KMS-11 (cell line): ENCODE measurements around the gene WAC.

Experiments
- H2AFZ ChIP-seq: fragments of 200-600 bp; sonication (generic); 2 replicates; pipeline ENCODE4 v1.6.1; 2016; ENCODE audit warnings: antibody characterized with exemption, mixed run types, low read depth
- H3K27ac ChIP-seq: fragments of 200-600 bp; sonication (generic); 2 replicates; pipeline ENCODE4 v1.6.1; 2016; ENCODE audit warnings: mild to moderate bottlenecking, mixed run types
- H3K27me3 ChIP-seq: fragments of 200-600 bp; sonication (generic); 2 replicates; pipeline ENCODE4 v1.6.1; 2017; ENCODE audit warnings: mild to moderate bottlenecking, low read depth, mixed run types, moderate library complexity; ENCODE audit not compliant: insufficient read depth
- H3K36me3 ChIP-seq: fragments of 200-600 bp; sonication (generic); 2 replicates; pipeline ENCODE4 v1.6.1; 2017; ENCODE audit warnings: mild to moderate bottlenecking, mixed run types; ENCODE audit not compliant: insufficient read depth
- H3K4me1 ChIP-seq: fragments of 200-600 bp; sonication (generic); 2 replicates; pipeline ENCODE4 v1.6.1; 2016; ENCODE audit warnings: mild to moderate bottlenecking, low read depth, mixed run types; ENCODE audit not compliant: poor library complexity, severe bottlenecking
- H3K4me2 ChIP-seq: fragments of 200-600 bp; sonication (generic); 2 replicates; pipeline ENCODE4 v1.7.0; 2016; ENCODE audit warnings: mild to moderate bottlenecking, mixed run types
- H3K4me3 ChIP-seq: fragments of 200-600 bp; sonication (generic); IDR thresholded peaks from 2 replicates; pipeline ENCODE4 v1.6.1; 2017; ENCODE audit warnings: low read depth, low read length, mixed read lengths; ENCODE audit not compliant: insufficient read depth
- H3K79me2 ChIP-seq: fragments of 200-600 bp; sonication (generic); 2 replicates; pipeline ENCODE4 v1.6.1; 2016; ENCODE audit warnings: low read depth, mixed run types; ENCODE audit not compliant: insufficient read depth
- H3K9ac ChIP-seq: fragments of 200-600 bp; sonication (generic); 2 replicates; pipeline ENCODE4 v1.6.1; 2016; ENCODE audit warnings: mild to moderate bottlenecking, mixed run types
- H4K20me1 ChIP-seq: fragments of 200-600 bp; sonication (generic); 2 replicates; pipeline ENCODE4 v1.6.1; 2016; ENCODE audit warnings: mild to moderate bottlenecking, mixed run types; ENCODE audit not compliant: insufficient read depth
- TF ChIP-seq, protein P1 (sequence below): fragments of 200-600 bp; sonication (generic); conservative IDR thresholded peaks from 2 replicates; pipeline ENCODE4 v1.6.1; 2017; ENCODE audit warnings: low read depth, mild to moderate bottlenecking, antibody characterized with exemption, low read length, moderate library complexity, mixed read lengths

Gene WAC

DNA sequence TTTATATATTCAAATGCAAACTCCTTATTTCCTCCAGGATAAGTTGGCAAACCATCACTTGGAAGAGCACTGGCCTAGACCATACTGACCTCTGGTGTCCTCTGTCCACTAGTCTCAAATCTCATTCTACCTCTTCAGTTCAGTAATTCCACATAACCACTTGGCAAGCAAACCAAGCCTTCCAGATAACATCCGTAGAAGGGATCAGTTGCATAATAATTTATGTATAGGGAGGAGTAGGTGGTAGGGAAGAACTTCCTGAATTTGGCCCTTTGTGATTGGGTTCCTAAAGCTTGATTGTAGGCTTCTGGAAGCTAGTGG is 55.0 kb downstream of the WAC start:
- Histone ChIP-seq H3K27ac (no peak overlapping the region), H3K4me3 (no peak overlapping the region), H3K79me2 (peaks cover 98% of the 10 kb centered on the region), H3K36me3 (peaks cover 54% of the 10 kb centered on the region), H3K9ac (no peak overlapping the region), H3K27me3 (no peaks in the 10 kb centered on the region), H4K20me1 (peaks cover 49% of the 10 kb centered on the region), H3K4me1 (peaks cover 34% of the 10 kb centered on the region), H2AFZ (no peak overlapping the region), H3K4me2 (no peak overlapping the region)
- TF ChIP-seq, protein P1, sequence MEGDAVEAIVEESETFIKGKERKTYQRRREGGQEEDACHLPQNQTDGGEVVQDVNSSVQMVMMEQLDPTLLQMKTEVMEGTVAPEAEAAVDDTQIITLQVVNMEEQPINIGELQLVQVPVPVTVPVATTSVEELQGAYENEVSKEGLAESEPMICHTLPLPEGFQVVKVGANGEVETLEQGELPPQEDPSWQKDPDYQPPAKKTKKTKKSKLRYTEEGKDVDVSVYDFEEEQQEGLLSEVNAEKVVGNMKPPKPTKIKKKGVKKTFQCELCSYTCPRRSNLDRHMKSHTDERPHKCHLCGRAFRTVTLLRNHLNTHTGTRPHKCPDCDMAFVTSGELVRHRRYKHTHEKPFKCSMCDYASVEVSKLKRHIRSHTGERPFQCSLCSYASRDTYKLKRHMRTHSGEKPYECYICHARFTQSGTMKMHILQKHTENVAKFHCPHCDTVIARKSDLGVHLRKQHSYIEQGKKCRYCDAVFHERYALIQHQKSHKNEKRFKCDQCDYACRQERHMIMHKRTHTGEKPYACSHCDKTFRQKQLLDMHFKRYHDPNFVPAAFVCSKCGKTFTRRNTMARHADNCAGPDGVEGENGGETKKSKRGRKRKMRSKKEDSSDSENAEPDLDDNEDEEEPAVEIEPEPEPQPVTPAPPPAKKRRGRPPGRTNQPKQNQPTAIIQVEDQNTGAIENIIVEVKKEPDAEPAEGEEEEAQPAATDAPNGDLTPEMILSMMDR, result no peak

DNA sequence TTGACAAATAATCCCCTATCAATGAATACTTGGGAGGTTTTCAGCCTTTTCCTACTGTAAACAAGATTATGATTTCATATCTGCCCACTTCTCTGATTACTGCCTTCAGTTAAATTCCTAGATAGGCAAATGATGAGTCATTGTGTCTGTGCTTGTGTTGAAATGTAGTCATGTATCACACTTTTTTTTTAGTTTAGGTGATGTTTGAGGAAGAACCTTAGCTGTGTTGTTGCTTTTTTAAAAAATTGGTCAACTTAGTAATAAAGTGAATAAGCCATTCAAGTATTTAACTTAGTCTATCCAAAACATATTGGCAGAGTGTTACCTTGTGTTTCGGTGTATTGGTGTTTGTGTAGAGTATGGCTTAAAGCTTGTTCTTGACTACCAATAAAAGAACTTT is 60.0 kb downstream of the WAC start:
- H2AFZ ChIP-seq, result no peak overlapping the region
- peaks cover 1% of the 10 kb centered on the region for H3K4me1 ChIP-seq
- no peaks in the 10 kb centered on the region for H3K27me3 ChIP-seq
- H3K9ac ChIP-seq, result no peak overlapping the region
- no peak overlapping the region for H3K4me2 ChIP-seq
- peaks cover 23% of the 10 kb centered on the region; the same call in 1 of the 2 replicates for H3K36me3 ChIP-seq
- peaks cover 97% of the 10 kb centered on the region for H3K79me2 ChIP-seq
- H3K4me3 ChIP-seq, result no peak overlapping the region
- TF ChIP-seq, protein P1, result no peak
- H4K20me1 ChIP-seq, result peaks cover 46% of the 10 kb centered on the region
- no peak overlapping the region for H3K27ac ChIP-seq

DNA sequence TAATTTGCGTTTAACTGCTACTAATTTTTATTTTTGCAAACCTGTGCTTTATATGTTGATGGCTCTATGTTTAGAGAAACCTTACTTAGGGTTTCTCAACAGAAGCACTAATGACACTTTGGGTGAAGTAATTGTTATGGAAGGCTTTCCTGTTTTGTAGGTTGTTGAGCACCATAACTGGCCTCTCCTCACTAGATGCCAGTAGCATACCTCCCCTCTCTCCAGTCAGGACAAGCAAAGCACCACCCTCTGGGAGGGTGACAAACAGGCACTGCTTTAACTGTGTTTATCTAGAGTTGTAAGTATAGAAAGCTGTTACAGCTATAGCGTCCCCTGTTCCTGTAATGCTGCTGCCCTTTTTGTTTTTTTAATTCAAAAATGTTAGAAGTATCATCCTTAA is 60.9 kb downstream of the WAC start:
- Histone ChIP-seq H3K79me2 (peaks cover 98% of the 10 kb centered on the region), H3K4me2 (no peak overlapping the region), H3K36me3 (peaks cover 15% of the 10 kb centered on the region; the same call in 1 of the 2 replicates), H2AFZ (no peak overlapping the region), H3K4me3 (no peak overlapping the region), H3K27ac (no peak overlapping the region), H4K20me1 (peaks cover 47% of the 10 kb centered on the region), H3K9ac (no peak overlapping the region), H3K27me3 (no peaks in the 10 kb centered on the region), H3K4me1 (no peaks in the 10 kb centered on the region)
- TF ChIP-seq, protein P1, result no peak

DNA sequence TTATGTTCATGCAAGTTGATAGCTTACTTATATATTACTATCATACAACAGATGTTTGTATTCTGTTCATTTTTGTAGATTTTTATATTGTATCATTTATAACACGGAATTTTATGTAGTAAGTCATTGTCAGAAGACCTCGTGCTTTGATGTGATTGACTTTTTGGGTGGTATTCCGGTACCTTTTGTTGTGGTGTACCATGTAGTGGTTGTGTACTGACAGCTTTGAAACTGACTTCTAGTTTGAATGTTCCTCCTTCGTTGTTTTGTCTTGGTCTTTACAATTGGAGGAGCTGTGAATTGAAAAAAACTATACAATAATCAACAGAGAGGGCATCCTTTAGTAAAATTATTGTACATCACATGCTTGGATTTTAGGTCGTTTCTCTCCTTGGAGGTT is 61.5 kb downstream of the WAC start:
- no peak overlapping the region for H3K4me3 ChIP-seq
- H2AFZ ChIP-seq, result no peak overlapping the region
- TF ChIP-seq, protein P1, result no peak
- H3K9ac ChIP-seq, result no peak overlapping the region
- peaks cover 98% of the 10 kb centered on the region for H3K79me2 ChIP-seq
- peaks cover 9% of the 10 kb centered on the region; the same call in 1 of the 2 replicates for H3K36me3 ChIP-seq
- no peak overlapping the region for H3K27ac ChIP-seq
- H3K4me2 ChIP-seq, result no peak overlapping the region
- no peaks in the 10 kb centered on the region for H3K4me1 ChIP-seq
- peaks cover 41% of the 10 kb centered on the region for H4K20me1 ChIP-seq
- H3K27me3 ChIP-seq, result no peaks in the 10 kb centered on the region
